SU-DHL-6 (cell line): ENCODE data around the gene RSRC2.
A peak's percentile ranks its signal among the peaks of the same experiment; 100 is the strongest.

Source experiments
- H2AFZ ChIP-seq: fragments of 200-600 bp; sonication (generic); 2 replicates; pipeline ENCODE4 v1.6.1; 2014; ENCODE audit warnings: low read depth, mild to moderate bottlenecking, moderate library complexity, mixed read lengths, antibody characterized with exemption, low read length; ENCODE audit not compliant: severe bottlenecking
- H3F3A ChIP-seq: fragments of 200-600 bp; shearing (Covaris generic); 2 replicates; pipeline ENCODE4 v1.6.0; 2016; ENCODE audit warnings: antibody characterized with exemption, mild to moderate bottlenecking; ENCODE audit not compliant: insufficient read depth
- H3K27ac ChIP-seq: fragments of 200-600 bp; sonication (generic); 2 replicates; pipeline ENCODE4 v1.5.1; 2016; ENCODE audit warnings: low read depth, mild to moderate bottlenecking, low read length, moderate library complexity, mixed read lengths
- H3K27me3 ChIP-seq: fragments of 200-600 bp; sonication (generic), shearing (Covaris generic); 2 replicates; pipeline ENCODE4 v1.6.0; 2014; ENCODE audit warnings: mild to moderate bottlenecking, low read length
- H3K36me3 ChIP-seq: fragments of 200-600 bp; sonication (generic); 2 replicates; pipeline ENCODE4 v1.6.1; 2014; ENCODE audit warnings: mild to moderate bottlenecking, low read length, mixed read lengths
- H3K4me2 ChIP-seq: fragments of 300-600, 200-600 bp; shearing (Covaris generic), sonication (generic); 2 replicates; pipeline ENCODE4 v1.6.0; 2014; ENCODE audit warnings: low read length, low read depth, mild to moderate bottlenecking; ENCODE audit not compliant: poor library complexity, severe bottlenecking
- H3K4me3 ChIP-seq: fragments of 200-600 bp; sonication (generic); 2 replicates; pipeline ENCODE4 v1.5.1; 2014; ENCODE audit warnings: antibody characterized with exemption, low read length, mild to moderate bottlenecking, mixed read lengths; ENCODE audit not compliant: insufficient read depth, poor library complexity, severe bottlenecking
- H3K79me2 ChIP-seq: fragments of 200-600 bp; sonication (generic); 2 replicates; pipeline ENCODE4 v1.6.1; 2014; ENCODE audit warnings: mild to moderate bottlenecking, low read length, moderate library complexity; ENCODE audit not compliant: insufficient read depth
- H3K9ac ChIP-seq: fragments of 200-600 bp; sonication (generic); 2 replicates; pipeline ENCODE4 v1.7.0; 2014; ENCODE audit warnings: mild to moderate bottlenecking, low read length
- H3K9me2 ChIP-seq: fragments of 200-600 bp; sonication (generic); replicated peaks from 2 replicates; pipeline ENCODE4 v1.6.1; 2014; ENCODE audit warnings: low read length; ENCODE audit not compliant: insufficient read depth
- H3K9me3 ChIP-seq: fragments of 200-600 bp; sonication (generic); 2 replicates; pipeline ENCODE4 v1.6.1; 2014; ENCODE audit warnings: low read length, mixed read lengths; ENCODE audit not compliant: insufficient read depth
- H4K20me1 ChIP-seq: fragments of 200-600 bp; sonication (generic); 2 replicates; pipeline ENCODE4 v1.6.1; 2014; ENCODE audit warnings: low read depth, mild to moderate bottlenecking, antibody characterized with exemption, low read length, moderate library complexity, mixed read lengths
- EZH2phosphoT487 ChIP-seq: fragments of 200-600 bp; sonication (generic), shearing (Covaris generic); conservative IDR thresholded peaks from 2 replicates; pipeline ENCODE4 v1.6.1; 2018; ENCODE audit warnings: mild to moderate bottlenecking, antibody characterized with exemption, low read length, moderate library complexity, mixed read lengths
- TF ChIP-seq, protein P1 (sequence below): fragments of 200-600 bp; sonication (generic); IDR thresholded peaks from one replicate; pipeline ENCODE4 v1.5.1; 2017; ENCODE audit warnings: antibody characterized with exemption, mild to moderate bottlenecking, low read length, moderate library complexity; ENCODE audit not compliant: insufficient read depth, poor library complexity, severe bottlenecking

The RSRC2 gene

DNA sequence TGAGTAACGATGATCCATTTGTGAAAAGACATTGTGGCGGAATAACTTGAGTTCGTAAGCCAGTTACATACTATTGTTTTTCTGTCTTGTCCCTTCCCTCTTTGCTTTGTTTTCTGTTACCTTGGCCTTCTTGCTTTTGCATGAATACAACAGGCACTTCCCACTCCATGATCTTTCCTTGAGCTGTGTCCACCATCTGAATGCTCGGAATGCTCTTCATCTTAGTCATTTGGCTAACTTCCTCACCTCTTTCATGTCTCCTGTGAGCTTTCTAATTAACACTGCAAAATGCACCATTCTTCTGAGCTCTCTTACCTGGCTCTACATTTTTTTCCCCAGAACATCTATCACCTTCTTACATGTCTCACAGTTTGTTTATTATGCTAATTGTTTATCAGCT is 10.3 kb upstream of the RSRC2 start:
- no peak overlapping the region for H3K4me2 ChIP-seq
- H3K9me3 ChIP-seq: no peaks in the 10 kb centered on the region
- no peak overlapping the region for H3K9ac ChIP-seq
- no peaks in the 10 kb centered on the region for H3K9me2 ChIP-seq
- no peaks in the 10 kb centered on the region for H3F3A ChIP-seq
- peaks cover 18% of the 10 kb centered on the region; the same call in 1 of the 2 replicates for H3K79me2 ChIP-seq
- H3K36me3 ChIP-seq: peaks cover 33% of the 10 kb centered on the region
- H3K4me3 ChIP-seq: no peak overlapping the region
- TF ChIP-seq EZH2phosphoT487: no peak
- TF ChIP-seq, protein P1, sequence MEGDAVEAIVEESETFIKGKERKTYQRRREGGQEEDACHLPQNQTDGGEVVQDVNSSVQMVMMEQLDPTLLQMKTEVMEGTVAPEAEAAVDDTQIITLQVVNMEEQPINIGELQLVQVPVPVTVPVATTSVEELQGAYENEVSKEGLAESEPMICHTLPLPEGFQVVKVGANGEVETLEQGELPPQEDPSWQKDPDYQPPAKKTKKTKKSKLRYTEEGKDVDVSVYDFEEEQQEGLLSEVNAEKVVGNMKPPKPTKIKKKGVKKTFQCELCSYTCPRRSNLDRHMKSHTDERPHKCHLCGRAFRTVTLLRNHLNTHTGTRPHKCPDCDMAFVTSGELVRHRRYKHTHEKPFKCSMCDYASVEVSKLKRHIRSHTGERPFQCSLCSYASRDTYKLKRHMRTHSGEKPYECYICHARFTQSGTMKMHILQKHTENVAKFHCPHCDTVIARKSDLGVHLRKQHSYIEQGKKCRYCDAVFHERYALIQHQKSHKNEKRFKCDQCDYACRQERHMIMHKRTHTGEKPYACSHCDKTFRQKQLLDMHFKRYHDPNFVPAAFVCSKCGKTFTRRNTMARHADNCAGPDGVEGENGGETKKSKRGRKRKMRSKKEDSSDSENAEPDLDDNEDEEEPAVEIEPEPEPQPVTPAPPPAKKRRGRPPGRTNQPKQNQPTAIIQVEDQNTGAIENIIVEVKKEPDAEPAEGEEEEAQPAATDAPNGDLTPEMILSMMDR: no peak
- no peak overlapping the region for H3K27ac ChIP-seq
- no peaks in the 10 kb centered on the region for H4K20me1 ChIP-seq
- no peaks in the 10 kb centered on the region for H3K27me3 ChIP-seq
- no peak overlapping the region for H2AFZ ChIP-seq

DNA sequence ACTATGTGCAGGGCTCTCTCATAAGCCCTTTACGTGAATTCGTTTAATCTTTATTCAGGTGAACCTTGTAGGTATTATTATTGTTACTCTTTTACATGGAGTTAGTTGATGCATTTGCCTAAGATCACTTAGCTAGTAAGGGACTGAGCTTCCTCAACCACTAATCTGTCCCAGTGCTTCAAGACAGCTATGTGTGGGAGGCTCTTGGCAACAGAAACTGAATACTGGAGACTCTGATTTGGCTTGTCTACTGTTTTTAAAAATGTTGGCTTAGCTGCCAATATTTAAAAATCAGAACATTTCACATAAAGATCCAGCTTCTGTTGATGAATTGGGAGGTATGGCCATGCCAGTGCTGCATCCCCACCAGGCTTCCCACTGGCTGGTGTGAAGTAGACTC is 7.1 kb upstream of the RSRC2 start:
- H3K36me3 ChIP-seq: peaks cover 34% of the 10 kb centered on the region
- H3K79me2 ChIP-seq: peaks cover 39% of the 10 kb centered on the region
- H3K9ac ChIP-seq: no peak overlapping the region

DNA sequence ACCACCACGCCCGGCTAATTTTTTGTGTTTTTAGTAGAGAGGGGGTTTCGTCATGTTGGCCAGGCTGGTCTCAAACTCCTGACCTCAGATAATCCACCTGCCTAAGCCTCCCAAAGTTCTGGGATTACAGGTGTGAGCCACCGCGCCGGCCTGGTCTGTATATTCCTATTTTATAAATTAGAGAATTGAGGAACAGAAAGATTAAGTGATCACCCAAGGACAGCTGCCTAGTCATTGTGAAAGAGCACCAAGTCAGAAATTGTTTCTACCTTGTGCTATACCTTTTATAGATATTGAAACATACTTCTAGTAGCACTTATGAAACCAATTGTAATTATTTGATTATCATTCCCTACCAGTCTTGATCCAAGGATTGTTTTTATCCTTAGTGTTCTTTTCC is 2.3 kb upstream of the RSRC2 start:
- H3K4me2 ChIP-seq: peak overlapping the region; percentile 93

More for the DNA sequence above, 7.1 kb upstream of the RSRC2 start:
- Histone ChIP-seq H3K27ac (no peak overlapping the region), H4K20me1 (no peaks in the 10 kb centered on the region), H3K4me3 (no peak overlapping the region), H3K4me2 (no peak overlapping the region), H3K9me2 (no peaks in the 10 kb centered on the region), H3F3A (no peaks in the 10 kb centered on the region), H3K27me3 (no peaks in the 10 kb centered on the region), H3K9me3 (no peaks in the 10 kb centered on the region), H2AFZ (no peak overlapping the region)
- no peak for TF ChIP-seq EZH2phosphoT487
- TF ChIP-seq, protein P1: no peak

More for the DNA sequence above, 2.3 kb upstream of the RSRC2 start:
- H3K79me2 ChIP-seq: peaks cover 83% of the 10 kb centered on the region
- H3K4me3 ChIP-seq: no peak overlapping the region
- peaks cover 33% of the 10 kb centered on the region for H3K36me3 ChIP-seq
- TF ChIP-seq, protein P1: no peak
- TF ChIP-seq EZH2phosphoT487: no peak
- no peaks in the 10 kb centered on the region for H3K27me3 ChIP-seq
- H2AFZ ChIP-seq: no peak overlapping the region
- H3K27ac ChIP-seq: no peak overlapping the region
- peaks cover 13% of the 10 kb centered on the region for H4K20me1 ChIP-seq
- no peaks in the 10 kb centered on the region for H3F3A ChIP-seq
- H3K9me2 ChIP-seq: no peaks in the 10 kb centered on the region
- no peak overlapping the region for H3K9ac ChIP-seq
- H3K9me3 ChIP-seq: no peaks in the 10 kb centered on the region
